H1 (cell line): Measurements from ENCODE around the gene PRF1. TPM values are rescaled to one million over a fixed set of nuclear protein-coding genes. Genes with fewer than 3 reads are reported as not detected.

Experiments used
- CTCF ChIA-PET: fragments of 300-600 bp; sonication (Branson Sonifier 250); formaldehyde crosslinking; loops from one replicate; lab custom pipeline; 2021; ENCODE audit not compliant: partially characterized antibody; lab: Charles Lee
- POLR2A ChIA-PET: fragments of 300-600 bp; sonication (Branson Sonifier 250); formaldehyde crosslinking; loops from one replicate; lab custom pipeline; 2021; ENCODE audit warnings: inconsistent platforms; ENCODE audit not compliant: partially characterized antibody; lab: Charles Lee
- DNase-seq, 2 experiments: peaks; one replicate each; pipeline versions ENCODE4 v3.0.0 to v3.0.0-alpha.2; 2010 to 2022; ENCODE audit warnings: low spot score in 2 of 2, low read depth in 1 of 2, mixed read lengths in 1 of 2
- FAIRE-seq: peaks from 2 replicates; lab custom pipeline; 2011; peaks lifted over from hg19 to GRCh38; lab: Jason Lieb, UNC
- H2AFZ ChIP-seq: 2 replicates; pipeline ENCODE4 v1.8.1; 2012; ENCODE audit warnings: low read length, inconsistent platforms
- H2AK5ac ChIP-seq: 2 replicates; pipeline ENCODE4 v1.6.1; 2013; ENCODE audit warnings: low read depth, low read length
- H2BK120ac ChIP-seq: replicated peaks from 2 replicates; pipeline ENCODE3; 2013; ENCODE audit warnings: low read depth, low read length, inconsistent platforms
- H2BK12ac ChIP-seq: 2 replicates; pipeline ENCODE4 v1.6.1; 2013; ENCODE audit warnings: low read depth, low read length
- H2BK15ac ChIP-seq: 2 replicates; pipeline ENCODE4 v1.6.1; 2013; ENCODE audit warnings: low read length
- H2BK20ac ChIP-seq: 2 replicates; pipeline ENCODE4 v1.6.1; 2013; ENCODE audit warnings: low read length
- H2BK5ac ChIP-seq: 2 replicates; pipeline ENCODE4 v1.6.1; 2013; ENCODE audit warnings: low read depth, low read length
- H3K14ac ChIP-seq: 2 replicates; pipeline ENCODE4 v1.6.1; 2013; ENCODE audit warnings: inconsistent platforms; ENCODE audit not compliant: insufficient read length
- H3K18ac ChIP-seq: 2 replicates; pipeline ENCODE4 v1.6.1; 2013; ENCODE audit warnings: low read length; ENCODE audit errors: extremely low read depth
- H3K23ac ChIP-seq: 2 replicates; pipeline ENCODE4 v1.6.1; 2013; ENCODE audit warnings: inconsistent platforms; ENCODE audit not compliant: insufficient read length
- H3K23me2 ChIP-seq: 2 replicates; pipeline ENCODE4 v1.6.1; 2013; ENCODE audit warnings: low read depth, low read length
- H3K27ac ChIP-seq: 2 replicates; pipeline ENCODE4 v1.6.1; 2011; ENCODE audit warnings: low read depth, low read length, inconsistent platforms
- H3K27me3 ChIP-seq, 4 experiments: replicated peaks in 1 of 4; 1 replicate in 1 of 4; 2 replicates in 3 of 4; pipeline versions ENCODE4 v1.6.1 to v1.8.1; 2011 to 2013; ENCODE audit warnings: low read length in 3 of 4, mild to moderate bottlenecking in 3 of 4, inconsistent platforms in 2 of 4, mixed read lengths in 2 of 4, moderate library complexity in 1 of 4; ENCODE audit not compliant: control insufficient read depth in 3 of 4, insufficient read depth in 3 of 4; ENCODE audit errors: extremely low read depth in 1 of 4
- H3K36me3 ChIP-seq, 4 experiments: 2 replicates each; pipeline versions ENCODE4 v1.6.1 to v1.8.1; 2011 to 2013; ENCODE audit warnings: mild to moderate bottlenecking in 4 of 4, low read length in 3 of 4, moderate library complexity in 2 of 4, control low read depth in 1 of 4, inconsistent platforms in 1 of 4; ENCODE audit not compliant: insufficient read depth in 4 of 4, control insufficient read depth in 2 of 4
- H3K4ac ChIP-seq: replicated peaks from 2 replicates; pipeline ENCODE3; 2013; ENCODE audit warnings: low read length, low read depth, mixed read lengths, inconsistent platforms; ENCODE audit not compliant: insufficient read length
- H3K4me1 ChIP-seq, 4 experiments: replicated peaks in 1 of 4; 1 replicate in 1 of 4; 2 replicates in 3 of 4; pipeline versions ENCODE4 v1.6.1 to v1.8.1; 2011 to 2013; ENCODE audit warnings: low read length in 3 of 4, inconsistent platforms in 2 of 4, mixed read lengths in 1 of 4; ENCODE audit not compliant: insufficient read depth in 4 of 4, control insufficient read depth in 3 of 4
- H3K4me2 ChIP-seq, 2 experiments: 2 replicates each; pipeline versions ENCODE4 v1.6.1 to v1.8.1; 2011 to 2013; ENCODE audit warnings: low read depth in 2 of 2, low read length in 2 of 2, control low read depth in 1 of 2, inconsistent platforms in 1 of 2, mild to moderate bottlenecking in 1 of 2; ENCODE audit not compliant: insufficient read depth in 1 of 2
- H3K4me3 ChIP-seq, 4 experiments: fragments of 200-600, 300-600 bp in 1 of 4; sonication (generic), shearing (Covaris generic), sonication (Bioruptor Twin) in 1 of 4; 2 replicates each; pipeline versions ENCODE4 v1.5.1 to v1.8.1; 2011 to 2016; ENCODE audit warnings: low read length in 4 of 4, low read depth in 3 of 4, control low read depth in 2 of 4, inconsistent platforms in 2 of 4, mild to moderate bottlenecking in 2 of 4, mixed read lengths in 1 of 4, moderate library complexity in 1 of 4; ENCODE audit not compliant: insufficient read depth in 2 of 4; ENCODE audit errors: extremely low read depth in 1 of 4
- H3K56ac ChIP-seq: replicated peaks from 2 replicates; pipeline ENCODE3; 2013; ENCODE audit warnings: low read depth, mild to moderate bottlenecking, mixed read lengths, low read length, inconsistent platforms; ENCODE audit not compliant: insufficient read length
- H3K79me1 ChIP-seq: 2 replicates; pipeline ENCODE4 v1.6.1; 2013; ENCODE audit warnings: low read depth, low read length, control low read depth
- H3K79me2 ChIP-seq, 2 experiments: 2 replicates each; pipeline versions ENCODE4 v1.6.1 to v1.8.1; 2012 to 2013; ENCODE audit warnings: low read length in 2 of 2, mild to moderate bottlenecking in 2 of 2, inconsistent platforms in 1 of 2; ENCODE audit not compliant: insufficient read depth in 2 of 2, control insufficient read depth in 1 of 2
- H3K9ac ChIP-seq, 4 experiments: replicated peaks in 1 of 4; 1 replicate in 1 of 4; 2 replicates in 3 of 4; pipeline versions ENCODE4 v1.6.1 to v1.8.1; 2011 to 2013; ENCODE audit warnings: low read depth in 3 of 4, low read length in 3 of 4, control low read depth in 2 of 4, mild to moderate bottlenecking in 2 of 4, moderate library complexity in 2 of 4, inconsistent platforms in 1 of 4; ENCODE audit errors: extremely low read depth in 1 of 4
- H3K9me3 ChIP-seq, 2 experiments: 2 replicates each; pipeline versions ENCODE4 v1.6.1 to v1.8.1; 2012 to 2013; ENCODE audit warnings: mild to moderate bottlenecking in 2 of 2, moderate library complexity in 2 of 2, control low read depth in 1 of 2, inconsistent platforms in 1 of 2, low read depth in 1 of 2, low read length in 1 of 2, mixed read lengths in 1 of 2; ENCODE audit not compliant: insufficient read depth in 2 of 2
- H4K20me1 ChIP-seq, 2 experiments: replicated peaks in 1 of 2; 2 replicates each; pipeline versions ENCODE3 to v1.8.1; 2011 to 2013; ENCODE audit warnings: inconsistent platforms in 2 of 2, low read length in 2 of 2, mild to moderate bottlenecking in 1 of 2; ENCODE audit not compliant: insufficient read depth in 2 of 2, control insufficient read depth in 1 of 2
- H4K5ac ChIP-seq: 2 replicates; pipeline ENCODE4 v1.6.1; 2013; ENCODE audit warnings: low read length, low read depth, mixed read lengths, inconsistent platforms; ENCODE audit not compliant: insufficient read length
- H4K8ac ChIP-seq: 2 replicates; pipeline ENCODE4 v1.8.0; 2013; ENCODE audit warnings: mild to moderate bottlenecking, moderate library complexity, low read length, inconsistent platforms; ENCODE audit not compliant: insufficient read depth; ENCODE audit errors: extremely low read depth
- H4K91ac ChIP-seq: replicated peaks from 2 replicates; pipeline ENCODE3; 2013; ENCODE audit warnings: low read length, mixed read lengths, inconsistent platforms; ENCODE audit not compliant: insufficient read length
- CBX5 ChIP-seq: fragments of 300-800, 300-1000 bp; sonication (generic); IDR thresholded peaks from 2 replicates; pipeline ENCODE4 v1.7.1; 2016; ENCODE audit warnings: antibody characterized with exemption, low read length, low read depth
- EGR1 ChIP-seq: IDR thresholded peaks from 2 replicates; pipeline ENCODE4 v1.6.1; 2011; ENCODE audit warnings: low read depth, low read length, borderline replicate concordance
- KDM5A ChIP-seq: fragments of 200-600 bp; IDR thresholded peaks from 2 replicates; pipeline ENCODE4 v1.7.1; 2012; ENCODE audit warnings: mild to moderate bottlenecking, low read length, inconsistent platforms, mixed read lengths
- MAFK ChIP-seq: IDR thresholded peaks from 2 replicates; pipeline ENCODE4 v1.6.1; 2012; ENCODE audit warnings: low read depth, mild to moderate bottlenecking, improper control_type of control experiment, low read length
- NRF1 ChIP-seq: IDR thresholded peaks from 2 replicates; pipeline ENCODE4 v1.6.1; 2011; ENCODE audit warnings: mild to moderate bottlenecking, low read depth, low read length, improper control_type of control experiment
- POLR2A ChIP-seq, 2 experiments: IDR thresholded peaks; 1 replicate in 1 of 2; 2 replicates in 1 of 2; pipeline ENCODE4 v1.6.1; 2011; ENCODE audit warnings: low read depth in 2 of 2, low read length in 2 of 2, mild to moderate bottlenecking in 2 of 2; ENCODE audit errors: control extremely low read depth in 1 of 2
- POLR2AphosphoS5 ChIP-seq: IDR thresholded peaks from 2 replicates; pipeline ENCODE4 v1.6.1; 2011; ENCODE audit warnings: low read depth, low read length
- RBBP5 ChIP-seq: IDR thresholded peaks from 2 replicates; pipeline ENCODE4 v1.7.1; 2012; ENCODE audit warnings: low read depth, mild to moderate bottlenecking, inconsistent platforms, low read length, moderate library complexity, borderline replicate concordance
- RXRA ChIP-seq: IDR thresholded peaks from 2 replicates; pipeline ENCODE4 v1.6.1; 2011; ENCODE audit warnings: low read depth, mild to moderate bottlenecking, low read length, moderate library complexity; ENCODE audit not compliant: insufficient read depth
- SUZ12 ChIP-seq: fragments of 200-600 bp; sonication (generic); IDR thresholded peaks from 2 replicates; pipeline ENCODE4 v1.6.1; 2012; ENCODE audit warnings: mild to moderate bottlenecking, inconsistent platforms, low read length, moderate library complexity, mixed read lengths
- TAF7 ChIP-seq: optimal IDR thresholded peaks from 2 replicates; pipeline ENCODE3; 2011; ENCODE audit warnings: low read depth, mild to moderate bottlenecking, inconsistent platforms, low read length, moderate library complexity, borderline replicate concordance
- TEAD4 ChIP-seq: IDR thresholded peaks from 2 replicates; pipeline ENCODE4 v1.6.1; 2012; ENCODE audit warnings: low read depth, low read length, inconsistent platforms, mixed read lengths
- USF2 ChIP-seq: IDR thresholded peaks from 2 replicates; pipeline ENCODE4 v1.6.1; 2011; ENCODE audit warnings: low read length, improper control_type of control experiment
- WGBS, 2 experiments: shearing (Covaris generic) in 1 of 2; methylation state at CpG; one replicate each; pipeline versions ENCODE4 v1.1.6 to v1.1.7; 2013 to 2015; ENCODE audit warnings: low lambda C conversion rate in 2 of 2, mixed read lengths in 2 of 2, inconsistent platforms in 1 of 2, low coverage in 1 of 2, missing lambda C conversion rate in 1 of 2; ENCODE audit not compliant: insufficient replicate concordance in 2 of 2, insufficient coverage in 1 of 2, insufficient read length in 1 of 2; ENCODE audit errors: extremely low coverage in 1 of 2, missing lambda C conversion rate in 1 of 2; 5-methylcytosine and 5-hydroxymethylcytosine counted together
- polyA plus RNA-seq, 7 experiments: library from polyadenylated mRNA; depleted of rRNA in 3 of 7; stranded (reverse) in 5 of 7; unstranded in 2 of 7; fragments of >200 nt in 5 of 7; fragments of 200-250 nt in 2 of 7; gene quantifications; 1 replicate in 5 of 7; 2 replicates in 1 of 7; 4 replicates in 1 of 7; pipeline versions ENCODE4 v1.2.1 to v1.2.3, GENCODE V29; 2011 to 2013; ENCODE audit warnings: missing spikeins in 2 of 7, mixed read lengths in 2 of 7
- total RNA-seq: library from RNA; stranded (reverse); fragmentation: NEBNext Ultra II Directional; extraction: Animal tissue kit (Norgen Biotek cat#: 25700); gene quantifications from 2 replicates; pipeline ENCODE4 v1.2.1, GENCODE V29; 2021

The PRF1 gene
- total and polyA plus RNA-seq, 2 of the 8 experiments (the other 6 are each of a cell fraction or from before 2014, with no cell fraction given) = 0.15 TPM; not detected in 1

GRCh38 chr10:70621503-70622078, 19.1 kb upstream of the PRF1 start:
- H4K8ac ChIP-seq = no peak overlapping the region
- peak overlapping the region; percentile 79 for H4K91ac ChIP-seq
- H3K56ac ChIP-seq = no peak overlapping the region
- no peak overlapping the region for H2AFZ ChIP-seq
- peak overlapping the region; percentile 85; the same call in 1 of the 2 replicates for H2BK5ac ChIP-seq
- H2BK20ac ChIP-seq = peak overlapping the region; percentile 80; the same call in 1 of the 2 replicates
- no peak overlapping the region for H3K14ac ChIP-seq
- H3K23me2 ChIP-seq = no peaks in the 10 kb centered on the region
- H3K27ac ChIP-seq = no peak overlapping the region
- CTCF ChIA-PET = interaction anchor here (0.6 to 2.4 kb wide), 5 partner anchors 48 to 933 kb away, joined by 3 to 13 read pairs (median 3); no protein-coding TSS in a partner anchor
- H3K4me1 ChIP-seq = peaks cover 10 to 24% (median 14%) of the 10 kb centered on the region in 4 experiments
- no peaks in the 10 kb centered on the region; a peak in 1 of 7 replicates for H3K27me3 ChIP-seq
- DNase-seq = no peak
- H3K18ac ChIP-seq = no peak overlapping the region
- no peak overlapping the region for H3K4me3 ChIP-seq
- H2BK15ac ChIP-seq = no peak overlapping the region
- POLR2A ChIA-PET = no interaction called here
- no peaks in the 10 kb centered on the region for H4K20me1 ChIP-seq
- no peaks in the 10 kb centered on the region for H3K79me1 ChIP-seq
- H2BK120ac ChIP-seq = peak overlapping the region; percentile 92
- FAIRE-seq = no peak
- H3K23ac ChIP-seq = no peak overlapping the region
- H3K4me2 ChIP-seq = no peak overlapping the region
- H3K4ac ChIP-seq = no peak overlapping the region
- peaks cover 7 to 9% of the 10 kb centered on the region in 2 experiments; a peak in 3 of 4 replicates for H3K9me3 ChIP-seq
- no peak overlapping the region for H4K5ac ChIP-seq
- H3K36me3 ChIP-seq = no peaks in the 10 kb centered on the region
- H2BK12ac ChIP-seq = peak overlapping the region; percentile 62; the same call in 1 of the 2 replicates
- H2AK5ac ChIP-seq = no peak overlapping the region
- no peak overlapping the region for H3K9ac ChIP-seq
- H3K79me2 ChIP-seq = no peaks in the 10 kb centered on the region
- whole genome bisulfite sequencing, 2 experiments = 93% methylated on average over 4 of the region's 4 CpGs; no CpG with 5 or more reads in 1 of the 2 experiments
- TF ChIP-seq USF2 = no peak
- TF ChIP-seq NRF1 = no peak
- no peak for TF ChIP-seq POLR2AphosphoS5
- no peak for TF ChIP-seq RBBP5
- no peak for TF ChIP-seq TAF7
- no peak for TF ChIP-seq RXRA
- no peak for TF ChIP-seq CBX5
- TF ChIP-seq KDM5A = no peak
- TF ChIP-seq SUZ12 = no peak
- TF ChIP-seq TEAD4 = no peak
- no peak for TF ChIP-seq MAFK
- TF ChIP-seq EGR1 = no peak
- TF ChIP-seq POLR2A (IDR thresholded peaks at IDR 0.05; ENCODE audit: control extremely low read depth in 1 of 2, low read depth in 2 of 2, low read length in 2 of 2) = no peak
